ENCODE measurements around the gene ELAVL3.
A peak's percentile ranks its signal among the peaks of the same experiment; 100 is the strongest.

ELAVL3 gene

DNA sequence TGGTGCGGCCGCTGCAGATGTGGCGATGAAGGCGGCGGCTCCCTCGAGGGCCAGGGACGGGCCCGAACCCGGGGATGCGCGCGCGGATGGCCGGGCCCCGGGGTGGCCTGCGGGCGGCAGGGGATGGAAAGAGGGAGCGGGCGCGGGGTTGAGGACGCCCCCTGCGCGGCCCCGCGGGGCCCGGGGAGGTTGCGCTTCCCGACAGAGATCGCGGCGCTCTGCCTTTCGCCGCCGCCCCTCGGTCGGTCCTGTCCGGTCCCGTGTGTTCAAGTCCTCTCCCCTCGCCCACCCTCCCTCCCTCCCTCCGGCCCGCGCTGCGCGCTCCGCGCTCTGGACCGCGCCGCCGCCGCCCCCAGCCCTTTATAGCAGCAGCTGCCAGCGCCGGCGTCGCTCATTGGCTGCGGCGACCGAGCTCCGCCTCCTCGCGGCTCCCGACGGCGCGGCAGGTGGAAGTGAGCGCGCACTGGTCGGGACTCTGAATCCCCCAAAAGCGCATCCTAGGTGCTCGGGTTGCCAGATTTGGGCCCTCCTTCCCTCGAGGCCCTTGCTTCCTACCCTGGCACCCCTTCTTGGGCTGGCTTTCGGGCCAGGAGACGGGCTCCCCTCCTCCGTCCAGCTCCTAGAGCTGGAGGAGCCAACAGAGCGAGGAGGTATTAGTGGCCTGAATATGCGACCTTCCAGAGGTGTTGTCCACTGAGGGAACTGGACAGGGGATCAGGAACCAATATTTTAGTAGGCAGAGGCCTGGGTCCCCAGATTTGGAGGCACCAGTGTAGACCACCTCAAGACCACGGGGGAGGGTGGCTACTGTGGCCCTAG is at the start of gene ELAVL3:
ELAVL3 (minus strand) TSS at position 332 of the 819 bp plus-strand sequence. CDS start 438 bp downstream, outside the sequence.
- DNase-seq = no peak

DNA sequence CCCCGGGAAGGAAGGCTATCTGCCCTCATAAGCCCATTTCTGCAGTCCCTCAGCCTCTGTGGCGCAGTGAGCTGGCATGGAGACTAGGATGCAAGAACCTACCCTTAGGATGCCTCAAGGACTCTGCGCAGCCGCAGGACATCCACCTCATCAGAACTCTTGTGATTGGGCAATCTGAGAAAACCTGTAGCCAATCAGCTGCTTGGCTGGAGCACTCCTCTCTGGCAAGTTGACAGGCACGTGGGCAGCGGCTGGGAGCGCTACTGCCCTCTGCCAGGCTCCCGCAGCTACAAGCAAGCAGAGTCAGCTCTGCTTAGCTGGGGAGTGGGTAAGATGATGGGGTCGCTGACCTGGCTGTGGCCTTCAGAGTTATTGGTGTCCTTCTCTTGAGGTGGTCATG is 49.6 kb upstream of the ELAVL3 start:
- peak; percentile 81 for DNase-seq

DNA sequence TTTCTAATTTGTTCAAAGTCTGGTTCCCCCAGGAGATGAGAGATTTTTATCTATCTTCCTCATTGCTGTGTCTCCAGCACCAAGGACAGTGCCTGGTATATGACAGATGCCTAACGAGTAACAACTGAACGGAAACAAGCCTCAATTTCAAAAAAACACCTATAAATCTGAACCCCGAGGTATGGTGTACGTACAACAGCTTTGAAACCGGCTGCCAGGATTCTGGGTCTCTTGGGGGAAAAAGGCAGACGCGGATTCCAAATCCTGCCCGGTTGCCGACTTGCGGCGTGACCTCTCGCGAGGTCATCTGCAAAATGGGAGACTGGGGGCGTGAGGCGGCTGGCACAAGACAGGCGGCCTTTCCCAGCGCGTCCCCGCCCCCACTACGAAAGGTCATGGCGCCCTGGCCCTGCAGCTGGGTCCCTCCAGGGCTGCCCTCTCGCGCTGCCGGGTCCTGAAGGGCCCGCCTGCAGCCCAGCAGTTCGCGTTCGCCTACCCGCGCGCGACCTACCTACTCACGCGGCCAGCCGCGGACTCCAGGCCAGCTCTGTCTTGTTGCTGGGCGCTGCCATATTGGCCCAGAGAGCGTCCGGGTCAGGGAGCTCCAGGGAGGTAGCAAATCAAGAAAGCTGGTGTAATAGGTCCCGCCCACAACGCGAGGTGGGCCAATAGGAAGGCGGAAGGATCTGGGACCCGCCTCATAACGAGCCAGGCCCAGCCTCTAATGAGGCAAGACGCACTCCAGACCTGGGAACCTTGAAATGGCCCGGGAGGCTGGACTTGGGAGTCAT is 47.9 kb upstream of the ELAVL3 start, which contains the start of gene ECSIT:
ECSIT (minus strand) TSS at position 584 of the 791 bp plus-strand sequence. CDS start 9,964 bp downstream, outside the sequence.
- peak; percentile 99 for DNase-seq

DNA sequence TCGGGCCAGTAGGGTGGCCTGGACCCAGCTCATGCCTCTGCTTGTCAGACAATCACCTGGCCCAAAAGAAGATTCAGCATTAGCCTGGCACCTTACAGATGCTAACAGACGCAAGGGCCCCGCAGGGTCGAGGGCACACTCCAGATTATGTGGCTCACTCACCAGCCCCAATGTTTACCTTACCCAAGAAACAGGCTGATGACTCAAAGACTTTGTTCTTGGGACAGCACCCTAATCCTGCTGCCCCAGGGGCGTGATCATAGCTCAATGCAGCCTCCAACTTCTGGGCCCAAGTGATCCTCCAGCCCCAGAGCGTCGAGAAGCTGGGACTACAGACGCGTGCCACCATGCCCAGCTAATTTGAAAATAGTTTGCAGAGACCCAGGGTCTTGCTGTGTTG is 38.3 kb upstream of the ELAVL3 start:
- DNase-seq = no peak

DNA sequence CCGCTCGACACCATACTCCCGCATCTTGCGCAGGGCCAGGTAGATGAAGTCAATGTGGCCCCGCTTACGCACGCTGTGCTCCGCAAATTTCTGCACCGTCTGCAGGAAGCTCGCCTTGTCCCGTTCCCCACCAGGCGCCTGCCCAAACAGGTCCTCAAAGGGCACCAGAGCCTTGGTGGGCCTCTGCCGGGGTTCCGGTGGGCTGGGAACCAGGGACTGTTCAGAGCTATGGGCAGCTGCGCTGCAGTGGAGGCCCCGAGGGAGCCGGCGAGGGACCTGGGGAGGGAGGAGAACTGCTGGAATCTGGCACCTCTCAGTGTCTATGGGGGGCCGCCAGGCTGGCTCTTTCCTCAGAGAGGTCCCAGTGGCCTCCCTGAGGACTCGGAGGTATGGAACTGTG is 33.1 kb upstream of the ELAVL3 start:
- no peak for DNase-seq

DNA sequence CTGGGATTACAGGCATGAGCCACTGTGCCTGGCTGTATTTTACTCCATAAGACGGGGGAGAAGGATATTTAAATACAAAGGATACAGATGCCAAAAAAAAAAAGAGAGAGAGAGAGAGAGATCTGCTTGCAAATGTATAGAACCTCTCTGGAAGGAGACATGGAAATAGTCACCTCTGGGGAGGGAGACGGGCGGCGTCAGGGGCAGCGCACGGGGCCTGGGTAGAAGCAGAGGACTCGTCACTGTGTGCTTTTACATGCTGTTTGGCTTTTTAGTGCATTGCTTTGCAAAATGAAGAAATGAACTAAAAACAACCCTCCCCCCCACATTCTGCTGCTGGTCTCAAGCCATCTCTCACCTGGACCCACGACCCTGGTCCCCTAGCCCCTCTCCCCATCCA is 29.6 kb upstream of the ELAVL3 start:
- no peak for DNase-seq

DNA sequence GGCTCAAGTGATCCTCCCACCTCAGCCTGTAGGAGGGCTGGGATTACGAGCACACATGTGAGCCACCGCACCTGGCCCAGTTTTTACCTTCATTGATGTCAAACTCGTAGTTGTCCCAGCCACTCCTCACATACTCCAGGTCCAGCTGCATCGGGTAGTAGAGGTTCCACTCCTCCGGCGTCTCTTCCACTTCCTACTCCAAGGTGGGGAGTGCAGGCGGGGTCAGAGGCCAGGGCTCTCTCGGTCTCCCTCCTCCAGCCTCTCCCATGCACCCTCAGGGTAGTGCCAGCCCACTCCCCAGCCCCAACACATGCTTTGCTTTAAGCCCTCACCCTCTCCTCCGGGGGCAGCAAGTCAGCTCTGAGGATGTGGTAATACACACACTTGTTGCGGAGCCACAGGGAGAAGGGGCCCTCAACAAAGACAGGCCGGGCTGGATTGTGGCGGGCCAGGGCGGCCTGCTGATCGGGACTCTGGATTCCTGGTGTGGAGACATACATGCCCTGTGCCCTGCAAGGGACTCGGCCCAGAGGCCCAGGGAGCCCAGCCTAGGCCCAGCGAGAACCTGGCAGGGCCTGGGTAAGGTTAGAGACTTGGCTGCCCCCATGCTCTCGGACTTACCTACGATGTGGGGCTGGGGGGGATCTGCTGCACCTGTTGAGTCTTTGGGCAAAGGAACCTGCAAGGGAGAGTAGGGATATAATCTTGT is 26.7 kb upstream of the ELAVL3 start:
- no peak for DNase-seq

DNA sequence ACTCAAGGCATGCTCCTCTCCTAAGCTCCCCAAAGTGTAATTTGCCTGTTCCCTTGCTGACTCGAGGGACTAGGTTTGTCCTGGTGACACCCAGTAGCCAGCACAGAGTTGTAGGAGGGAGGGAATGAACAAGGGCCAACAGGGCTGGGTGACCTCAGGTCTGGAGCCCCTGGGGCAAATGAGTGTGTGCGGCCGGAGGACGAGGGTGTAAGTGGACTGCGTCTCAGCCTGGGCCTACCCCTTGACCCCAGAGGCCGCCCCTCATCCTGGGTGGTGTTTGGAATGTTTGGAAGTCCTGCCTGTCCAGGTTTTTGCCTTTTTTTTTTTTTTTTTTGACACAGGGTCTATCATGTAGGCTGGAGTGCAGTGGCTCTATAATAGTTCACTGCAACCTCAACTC is 26.1 kb upstream of the ELAVL3 start:
- DNase-seq = no peak

DNA sequence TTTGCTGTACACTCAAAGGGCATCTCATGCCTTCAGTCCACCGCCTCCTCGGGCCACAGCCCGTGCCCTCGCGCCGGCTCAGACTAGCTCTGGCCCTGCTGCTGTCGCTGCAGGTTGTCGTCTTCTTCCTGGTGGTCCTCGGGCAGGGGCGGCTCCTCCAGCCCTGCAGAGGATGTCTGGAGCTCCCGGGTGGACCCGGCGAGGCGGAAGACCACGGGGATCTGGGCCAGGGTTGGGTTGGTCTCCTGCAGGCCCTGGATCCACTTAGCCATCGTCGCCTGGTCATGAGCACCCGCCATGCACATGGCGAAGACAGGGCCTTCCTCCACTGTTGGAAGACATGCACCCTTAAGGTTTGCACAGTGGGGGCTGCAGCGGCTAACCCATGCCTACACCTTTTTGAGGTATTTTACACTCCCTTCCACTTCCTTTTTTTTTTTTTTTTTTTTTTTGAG is 25.3 kb upstream of the ELAVL3 start:
- no peak for DNase-seq

DNA sequence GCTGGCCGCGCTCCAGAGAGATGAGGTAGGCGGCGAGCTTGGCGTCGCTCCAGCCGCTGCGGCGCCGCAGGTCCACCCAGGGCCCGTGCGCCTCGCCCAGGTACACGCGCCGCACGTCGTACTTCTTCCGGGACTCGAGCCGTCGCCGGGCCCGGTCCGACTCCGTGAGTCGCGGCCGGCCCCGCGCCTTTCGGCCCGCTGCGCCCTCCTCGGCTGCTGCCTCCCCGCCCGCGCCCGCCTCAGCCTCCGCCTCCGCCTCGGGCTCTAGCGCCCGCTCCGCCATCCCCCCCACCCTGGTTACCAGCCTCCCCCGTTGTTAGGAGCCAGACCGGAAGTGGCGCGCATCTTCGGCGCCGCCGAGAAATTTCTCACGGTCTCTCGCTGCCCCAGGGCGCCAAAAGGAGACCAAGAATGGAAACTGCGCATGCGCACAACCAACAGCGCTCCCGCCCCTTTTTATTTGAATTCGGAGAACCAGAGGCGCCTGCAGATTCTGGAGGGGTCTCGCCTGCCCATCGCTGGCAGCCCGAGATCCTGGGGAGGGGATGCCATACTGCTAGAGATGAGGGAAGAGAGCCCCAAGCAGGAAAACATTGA is 24.8 kb upstream of the ELAVL3 start, which contains the start of gene ZNF653:
ZNF653 (minus strand) TSS at position 336 of the 597 bp plus-strand sequence; CDS start at position 283, 53 bp downstream.
- DNase-seq = peak; percentile 96

DNA sequence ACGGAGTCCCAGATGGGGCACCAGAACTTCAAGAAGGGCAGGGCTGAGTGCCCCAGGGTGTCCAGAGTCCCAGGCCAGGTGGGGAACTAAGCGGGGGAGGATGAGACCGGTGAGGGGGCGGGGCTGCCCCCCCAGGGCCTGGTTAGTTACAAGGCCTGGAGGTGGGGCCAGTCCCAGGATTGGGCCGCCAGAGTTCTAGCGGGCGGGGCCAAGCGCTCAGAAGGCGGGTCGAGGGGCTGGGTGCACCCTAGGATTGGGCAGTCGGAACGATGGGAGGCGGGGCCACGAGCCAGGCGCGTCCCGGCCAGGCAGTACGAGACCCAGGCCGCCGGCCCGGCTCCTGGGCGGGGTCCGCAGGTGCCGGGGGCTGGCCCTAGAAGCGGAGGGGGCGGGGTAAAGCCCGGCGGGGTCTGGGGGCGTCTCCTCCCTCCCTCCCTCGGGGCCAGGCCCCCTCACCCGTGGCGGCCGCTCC is 24.2 kb upstream of the ELAVL3 start:
- peak; percentile 95 for DNase-seq

DNA sequence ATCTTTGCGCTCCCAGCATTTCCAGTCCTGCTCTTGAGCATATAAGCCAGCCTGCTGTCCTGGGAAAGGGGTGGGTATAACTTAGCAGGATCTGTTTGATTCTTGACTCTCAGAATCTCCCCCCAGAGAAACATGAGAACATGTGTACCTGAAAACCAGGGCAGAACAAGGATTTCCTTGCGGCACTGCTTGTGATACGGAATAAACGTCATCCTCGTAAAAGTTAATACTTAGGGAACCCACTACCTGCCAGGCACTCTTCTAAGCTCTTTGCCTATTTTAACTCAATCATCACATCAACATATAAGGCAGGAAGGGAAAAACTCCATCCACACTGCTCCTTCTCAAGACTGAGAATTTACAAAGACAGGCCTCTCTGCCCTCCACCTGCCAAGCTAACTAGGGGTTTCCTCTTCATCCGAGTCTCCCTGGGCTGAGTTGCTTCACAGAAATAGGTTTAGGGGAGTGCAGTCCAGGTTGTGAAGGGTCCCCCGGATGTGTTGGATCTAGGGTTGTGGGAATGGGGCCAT is 23.7 kb upstream of the ELAVL3 start:
- no peak for DNase-seq

DNA sequence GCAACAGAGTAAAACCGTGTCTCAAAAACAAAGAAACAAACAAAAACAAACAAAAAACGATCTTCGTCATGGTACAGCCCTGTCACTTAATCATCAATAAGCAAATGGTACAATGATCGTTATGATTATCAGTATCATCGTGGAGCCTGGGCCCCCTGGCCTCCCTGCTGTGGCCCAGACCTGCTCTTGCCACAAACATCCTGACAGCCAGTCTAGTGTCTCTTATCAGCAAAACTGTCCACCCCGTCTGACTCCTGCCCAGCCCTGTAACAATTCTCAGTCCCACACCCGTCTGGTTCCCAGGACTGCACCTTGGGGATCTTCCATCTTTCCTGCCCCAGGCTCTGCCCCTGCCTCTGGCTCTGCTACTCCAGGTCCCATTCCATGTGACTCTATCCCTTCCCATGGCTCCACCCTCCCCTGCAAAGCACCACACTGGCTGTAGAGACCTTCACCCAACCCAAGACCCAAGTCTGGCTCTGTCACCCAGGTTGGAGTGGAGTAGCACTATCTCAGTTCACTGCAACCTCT is 19.1 kb upstream of the ELAVL3 start:
- DNase-seq = no peak

DNA sequence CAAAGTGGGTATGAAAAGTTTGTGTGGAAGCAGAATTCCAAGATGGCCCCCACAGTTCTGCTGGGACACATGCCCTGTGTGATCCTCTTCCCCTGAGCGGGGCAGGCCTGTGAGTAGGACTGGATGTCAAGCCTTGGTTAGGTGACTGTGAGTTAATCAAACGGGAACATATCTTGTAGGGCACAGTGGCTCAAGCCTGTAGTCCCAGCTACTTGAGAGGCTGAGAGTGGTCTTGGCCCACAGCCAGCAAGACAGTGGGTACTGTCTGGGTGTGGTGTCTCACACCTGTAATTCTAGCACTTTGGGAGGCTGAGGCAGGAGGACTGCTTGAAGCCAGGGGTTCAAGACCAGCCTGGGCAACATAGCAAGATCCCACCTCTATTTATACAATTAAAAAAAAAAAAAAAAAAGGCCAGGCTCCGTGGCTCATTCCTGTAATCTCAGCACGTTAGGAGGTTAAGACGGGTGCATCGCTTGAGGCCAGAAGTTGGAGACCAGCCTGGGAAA is 18.4 kb upstream of the ELAVL3 start:
- no peak for DNase-seq

DNA sequence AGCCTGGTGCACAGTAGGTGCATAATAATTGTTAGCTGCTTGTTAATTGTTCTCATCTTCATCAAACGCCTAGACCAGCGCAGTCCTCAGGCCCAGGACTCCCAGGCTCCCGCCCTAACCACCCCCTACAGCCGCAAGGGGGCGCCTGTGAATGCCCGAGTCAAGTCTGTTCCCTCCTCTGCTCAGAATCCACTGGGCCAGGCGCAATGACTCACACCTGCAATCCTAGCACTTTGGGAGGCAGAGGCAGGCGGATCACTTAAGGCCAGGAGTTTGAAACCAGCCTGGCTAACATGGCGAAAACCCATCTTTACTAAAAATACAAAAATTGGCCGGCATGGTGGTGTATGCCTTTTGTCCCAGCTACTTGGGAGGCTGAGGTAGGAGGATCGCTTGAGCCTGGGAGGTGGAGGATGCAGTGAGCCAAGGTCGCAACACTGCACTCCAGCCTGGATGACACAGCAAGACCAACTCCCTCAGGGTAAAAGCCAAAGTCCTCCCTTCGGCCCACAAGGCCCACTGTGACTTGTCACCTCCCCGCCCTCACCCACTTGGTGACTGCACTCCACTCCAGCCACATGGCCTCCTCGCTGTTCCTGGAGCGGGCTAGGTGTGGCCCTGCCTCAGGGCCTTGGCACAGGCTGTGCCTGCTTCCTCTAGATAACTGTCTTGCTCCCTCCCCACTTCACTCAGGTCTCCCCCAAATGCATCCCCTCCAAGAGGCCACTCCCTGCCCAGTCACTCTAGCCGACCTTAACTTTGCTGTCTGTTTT is 15.7 kb upstream of the ELAVL3 start:
- peak; percentile 88 for DNase-seq

DNA sequence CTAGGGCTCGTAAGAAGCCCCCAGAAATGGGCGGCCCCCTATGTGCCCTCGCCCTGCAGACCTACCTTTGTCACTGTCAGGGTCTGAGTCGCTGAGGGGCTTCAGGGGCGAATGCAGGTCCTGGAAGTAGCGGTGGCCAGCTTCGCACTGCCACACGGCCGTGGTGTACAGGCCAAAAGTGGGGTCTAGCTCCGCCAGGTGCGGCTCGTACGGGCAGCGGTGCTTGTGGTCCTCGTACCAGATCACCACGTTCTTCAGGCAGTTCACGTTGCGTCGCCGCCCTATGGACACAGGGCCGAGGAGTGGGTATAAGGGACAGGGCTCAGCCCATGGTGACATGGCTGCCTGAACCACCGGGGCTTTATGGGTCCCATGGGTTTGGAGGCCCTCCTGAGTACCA is 15.0 kb upstream of the ELAVL3 start:
- no peak for DNase-seq

DNA sequence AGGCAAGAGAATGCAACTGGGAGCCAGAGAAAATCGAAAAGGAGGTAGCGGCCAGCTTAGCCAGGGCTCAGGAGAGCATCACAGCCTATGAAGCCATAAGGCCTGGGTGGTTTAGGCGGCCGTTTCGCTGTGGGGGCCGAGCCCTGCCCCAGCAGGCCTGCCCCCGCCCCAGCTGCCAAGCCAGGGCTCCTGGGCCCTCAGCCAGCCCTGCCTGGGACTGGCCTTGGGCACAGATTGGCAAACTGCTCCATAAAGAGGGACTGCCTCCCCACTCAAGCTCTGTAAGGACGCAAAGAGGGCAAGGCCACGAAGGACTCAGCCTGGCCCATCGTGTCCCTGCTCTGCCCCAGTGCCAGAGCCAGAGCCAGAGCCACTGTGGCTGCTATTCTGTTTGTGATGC is 14.6 kb upstream of the ELAVL3 start:
- DNase-seq = no peak

DNA sequence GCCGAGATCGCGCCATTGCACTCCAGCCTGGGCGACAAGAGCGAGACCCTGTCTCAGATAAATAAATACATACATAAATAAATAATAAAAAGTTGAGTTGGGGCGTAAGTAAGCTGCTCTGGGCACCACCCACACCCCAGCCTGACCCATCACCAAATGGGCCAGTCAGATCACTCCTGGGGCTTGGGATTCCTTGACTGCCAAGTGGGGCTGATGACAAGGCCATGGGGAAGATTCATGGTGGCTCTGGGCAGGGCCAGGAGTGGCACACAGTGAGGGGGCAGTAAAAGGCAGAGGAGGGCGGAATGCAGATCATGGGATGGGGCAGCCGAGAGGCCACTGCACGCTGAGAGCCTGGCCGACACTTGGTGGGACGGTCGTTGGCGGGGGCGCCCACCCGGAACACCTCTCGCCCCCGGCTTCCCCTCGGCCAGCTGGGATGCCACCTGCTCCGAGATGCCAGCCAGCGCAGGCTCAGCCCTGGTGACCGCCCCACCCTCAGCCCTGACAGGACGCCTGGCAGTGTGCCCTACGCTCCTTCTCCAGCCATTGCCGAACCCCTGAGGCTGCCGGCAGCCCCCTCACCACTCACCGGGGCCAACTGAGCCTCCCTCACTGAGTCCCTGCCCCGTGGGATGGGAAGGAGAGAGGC is 13.9 kb upstream of the ELAVL3 start:
- no peak for DNase-seq

DNA sequence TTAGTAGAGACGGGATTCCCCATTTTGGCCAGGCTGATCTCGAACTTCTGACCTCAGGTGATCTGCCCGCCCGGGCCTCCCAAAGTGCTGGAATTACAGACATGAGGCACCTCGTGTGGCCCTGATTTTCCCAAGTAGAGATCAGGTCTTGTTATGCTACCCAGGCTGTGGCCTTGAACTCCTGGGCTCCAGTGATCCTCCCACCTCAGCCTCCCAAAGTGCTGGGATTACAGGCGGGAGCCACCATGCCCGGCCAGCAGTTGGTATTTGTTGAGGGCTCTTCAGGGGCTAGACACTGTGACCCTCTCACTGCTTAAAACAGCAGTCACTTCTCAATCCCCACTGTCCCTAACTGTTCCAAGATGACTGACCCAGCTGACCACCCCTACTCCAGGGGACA is 8.5 kb upstream of the ELAVL3 start:
- no peak for DNase-seq

Measured in fibroblast of skin of right biceps (primary cell).